AG04449 (cell line): ENCODE data around the gene RAB11FIP2.

Experiments
- CTCF ChIA-PET: fragments of 350-600 bp; formaldehyde crosslinking; extraction: SDS; loops from one replicate; lab custom pipeline; 2021; ENCODE audit warnings: antibody characterized with exemption; lab: Yijun Ruan, JAX
- POLR2A ChIA-PET: fragments of 400-600, 350-600 bp; formaldehyde crosslinking; extraction: SDS; loops from one replicate; lab custom pipeline; 2020; ENCODE audit warnings: antibody characterized with exemption, inconsistent platforms; lab: Yijun Ruan, JAX
- DNase-seq: peaks from one replicate; pipeline ENCODE4 v3.0.0-alpha.2; 2010; ENCODE audit warnings: low read depth, low spot score
- H3K4me3 ChIP-seq: 2 replicates; pipeline ENCODE4 v1.5.1; 2011; ENCODE audit warnings: low read depth, mild to moderate bottlenecking, control low read depth, low read length
- CTCF ChIP-seq: IDR thresholded peaks from one replicate; pipeline ENCODE4 v1.5.1; 2011; ENCODE audit warnings: mild to moderate bottlenecking, moderate library complexity, low read length, control low read depth, inconsistent platforms; ENCODE audit not compliant: insufficient read depth; ENCODE audit errors: missing control alignments

The RAB11FIP2 gene

GRCh38 chr10:118036281-118036875, 10.4 kb downstream of the RAB11FIP2 start:
- ChIA-PET CTCF (interaction anchor here (1.2 kb wide), 1 partner anchor 498 kb away, joined by 3 read pairs; no protein-coding TSS in a partner anchor), POLR2A (no interaction called here)
- no peak for TF ChIP-seq CTCF
- no peak overlapping the region for H3K4me3 ChIP-seq
- DNase-seq = peak; percentile 23

- CTCF ChIA-PET = interaction anchor here (1.0 to 1.7 kb wide), 2 partner anchors 205 to 593 kb away, joined by 3 to 4 read pairs; no protein-coding TSS in a partner anchor
- TF ChIP-seq CTCF = no peak
- POLR2A ChIA-PET = no interaction called here
- no peak overlapping the region for H3K4me3 ChIP-seq
- DNase-seq = no peak
Observed at GRCh38 chr10:118035354-118036005, 11.3 kb downstream of the RAB11FIP2 start.

- ChIA-PET POLR2A (no interaction called here), CTCF (interaction anchor here (1.0 to 1.7 kb wide), 2 partner anchors 206 to 592 kb away, joined by 3 to 4 read pairs; no protein-coding TSS in a partner anchor)
- no peak overlapping the region for H3K4me3 ChIP-seq
- DNase-seq = no peak
- TF ChIP-seq CTCF = no peak
Observed at GRCh38 chr10:118034791-118035261, 11.9 kb downstream of the RAB11FIP2 start.

- POLR2A ChIA-PET = no interaction called here
- no peak for DNase-seq
- no peak overlapping the region for H3K4me3 ChIP-seq
- TF ChIP-seq CTCF = no peak
- CTCF ChIA-PET = interaction anchor here (0.9 to 1.7 kb wide), 2 partner anchors 72 to 207 kb away, joined by 3 to 4 read pairs; no protein-coding TSS in a partner anchor
Observed at GRCh38 chr10:118033905-118034304, 12.8 kb downstream of the RAB11FIP2 start.

GRCh38 chr10:118032564-118032963, 14.2 kb downstream of the RAB11FIP2 start:
- ChIA-PET POLR2A (no interaction called here), CTCF (no interaction called here)
- no peak for TF ChIP-seq CTCF

More at GRCh38 chr10:118032564-118032963, 14.2 kb downstream of the RAB11FIP2 start:
- no peak for DNase-seq
- H3K4me3 ChIP-seq = no peak overlapping the region
